HepG2 (cell line): ENCODE measurements around the gene ZBTB1. TPM values are rescaled to one million over a fixed set of nuclear protein-coding genes. Genes with fewer than 3 reads are reported as not detected.
A peak's percentile ranks its signal among the peaks of the same experiment; 100 is the strongest.

Source experiments
- ATAC-seq: fragments of 200-7000 bp; cut with Tn5 transposase; 3 replicates; pipeline ENCODE4 v1.9.1; 2020; ENCODE audit warnings: mild to moderate bottlenecking, moderate library complexity
- BruUV-seq: library from RNA; stranded (reverse); fragments of 400-500 nt; replicated peaks from 2 replicates; lab custom pipeline; 2021; lab: Mats Ljungman, UMichigan
- CTCF ChIA-PET: fragments of 300-600 bp; formaldehyde crosslinking; extraction: SDS; loops from one replicate; lab custom pipeline; 2021; ENCODE audit warnings: low total read pairs, inconsistent platforms, low intra/inter-chr PET ratio; lab: Yijun Ruan, JAX
- POLR2A ChIA-PET: fragments of 350-600 bp; sonication (Branson Sonifier 250); formaldehyde crosslinking; loops from one replicate; lab custom pipeline; 2020; ENCODE audit warnings: antibody characterized with exemption, inconsistent platforms; lab: Yijun Ruan, JAX
- DNase-seq: peaks from one replicate; pipeline ENCODE4 v3.0.0-alpha.2; 2015; ENCODE audit warnings: low spot score
- FAIRE-seq: peaks from 3 replicates; lab custom pipeline; 2011; peaks lifted over from hg19 to GRCh38; lab: Jason Lieb, UNC
- H2AFZ ChIP-seq: one replicate; pipeline ENCODE4 v1.6.1; 2011; ENCODE audit warnings: low read length, inconsistent platforms
- H3K27ac ChIP-seq: fragments of 300-600 bp; 3 replicates; pipeline ENCODE4 v1.8.0; 2011; ENCODE audit warnings: mixed run types, mild to moderate bottlenecking, mixed read lengths, low read length, inconsistent platforms; ENCODE audit not compliant: insufficient read depth; ENCODE audit errors: extremely low read length
- H3K27me3 ChIP-seq, 2 experiments: fragments of 200-600 bp in 1 of 2; 2 replicates in 1 of 2; 3 replicates in 1 of 2; pipeline versions ENCODE4 v1.6.0 to v1.8.0; 2011; ENCODE audit warnings: low read length in 2 of 2, mild to moderate bottlenecking in 2 of 2, moderate library complexity in 2 of 2, inconsistent platforms in 1 of 2; ENCODE audit not compliant: insufficient read depth in 2 of 2, control insufficient read depth in 1 of 2
- H3K36me3 ChIP-seq, 2 experiments: fragments of 200-600 bp in 1 of 2; replicated peaks in 1 of 2; 2 replicates in 1 of 2; 3 replicates in 1 of 2; pipeline versions ENCODE4 v1.5.1 to v1.8.0; 2011; ENCODE audit warnings: low read length in 2 of 2, inconsistent platforms in 1 of 2; ENCODE audit not compliant: insufficient read depth in 2 of 2, control insufficient read depth in 1 of 2
- H3K4me1 ChIP-seq: 2 replicates; pipeline ENCODE4 v1.5.1; 2012; ENCODE audit warnings: low read length, inconsistent platforms; ENCODE audit not compliant: insufficient read depth
- H3K4me2 ChIP-seq: 2 replicates; pipeline ENCODE4 v1.6.0; 2011; ENCODE audit warnings: low read depth, low read length, inconsistent platforms
- H3K4me3 ChIP-seq, 3 experiments: fragments of 200-600 bp in 1 of 3; sonication (generic), shearing (Covaris generic) in 1 of 3; replicated peaks in 1 of 3; 2 replicates each; pipeline ENCODE4 v1.5.1; 2011 to 2016; ENCODE audit warnings: low read length in 3 of 3, inconsistent platforms in 2 of 3, low read depth in 2 of 3, mild to moderate bottlenecking in 2 of 3, control low read depth in 1 of 3, mixed read lengths in 1 of 3; ENCODE audit not compliant: insufficient read depth in 1 of 3
- H3K79me2 ChIP-seq: one replicate; pipeline ENCODE4 v1.6.1; 2011; ENCODE audit warnings: low read length, inconsistent platforms; ENCODE audit not compliant: insufficient read depth
- H3K9ac ChIP-seq: 2 replicates; pipeline ENCODE4 v1.6.0; 2011; ENCODE audit warnings: mild to moderate bottlenecking, low read depth, low read length, inconsistent platforms; ENCODE audit not compliant: insufficient read depth
- H3K9me3 ChIP-seq: 2 replicates; pipeline ENCODE4 v1.5.1; 2012; ENCODE audit warnings: mild to moderate bottlenecking, low read length
- H4K20me1 ChIP-seq: 2 replicates; pipeline ENCODE4 v1.6.0; 2011; ENCODE audit warnings: inconsistent platforms, mild to moderate bottlenecking, low read length, moderate library complexity; ENCODE audit not compliant: insufficient read depth
- AGO2 ChIP-seq: fragments of 200-400 bp; formaldehyde crosslinking; optimal IDR thresholded peaks from 2 replicates; pipeline ENCODE3; 2017; ENCODE audit warnings: mild to moderate bottlenecking, low read depth, low read length, moderate library complexity
- MAZ ChIP-seq, 2 experiments: sonication (generic) in 1 of 2; formaldehyde crosslinking in 1 of 2; IDR thresholded peaks; 2 replicates each; pipeline versions ENCODE4 v1.5.0 to v1.6.1; 2012 to 2020; ENCODE audit warnings: low read depth in 2 of 2, mild to moderate bottlenecking in 2 of 2, borderline replicate concordance in 1 of 2, improper control_type of control experiment in 1 of 2, low read length in 1 of 2, missing genetic modification reagents in 1 of 2, moderate library complexity in 1 of 2
- NFE2L2 ChIP-seq: fragments of 150-350 bp; IDR thresholded peaks from 2 replicates; pipeline ENCODE4 v1.6.1; 2014; ENCODE audit warnings: low read length
- POGK ChIP-seq: sonication (generic); formaldehyde crosslinking; conservative IDR thresholded peaks from 2 replicates; pipeline ENCODE4 v1.8.0; 2022; ENCODE audit warnings: mild to moderate bottlenecking, moderate library complexity, missing genetic modification reagents
- ZC3H13 ChIP-seq: sonication (generic); formaldehyde crosslinking; IDR thresholded peaks from 2 replicates; pipeline ENCODE4 v1.8.1; 2023; ENCODE audit warnings: mild to moderate bottlenecking, missing genetic modification reagents, moderate library complexity
- ZNF609 ChIP-seq: sonication (generic); formaldehyde crosslinking; IDR thresholded peaks from 2 replicates; pipeline ENCODE4 v1.4.0; 2020; ENCODE audit warnings: mild to moderate bottlenecking, missing genetic modification reagents, borderline replicate concordance
- WGBS: methylation state at CpG from one replicate; pipeline ENCODE4 v1.1.6; 2017; ENCODE audit warnings: low lambda C conversion rate; 5-methylcytosine and 5-hydroxymethylcytosine counted together
- in situ Hi-C: cut with HindIII; loops from 2 replicates; pipeline ENCODE4 v1.10.0; 2017; ENCODE audit warnings: low pct_unique_long_range_greater_than_20kb; ENCODE audit not compliant: extremely low pct_ligation_motif_present
- intact Hi-C: fragments of 100-400 bp; cut with micrococcal nuclease; formaldehyde crosslinking; loops from one replicate; pipeline ENCODE4 v1.10.0; 2022; ENCODE audit not compliant: unreplicated experiment
- polyA plus RNA-seq, 8 experiments: library from polyadenylated mRNA; depleted of rRNA in 3 of 8; stranded (reverse) in 7 of 8; unstranded in 1 of 8; fragments of >200 nt; fragmentation: Illumina TruSeq in 4 of 8; extraction: Trizol in 4 of 8; gene quantifications; 2 replicates each; pipeline versions ENCODE4 v1.2.1 to v1.2.3, GENCODE V29; 2011 to 2016; ENCODE audit warnings: low read depth in 4 of 8, missing spikeins in 1 of 8, mixed read lengths in 1 of 8; ENCODE audit not compliant: insufficient read depth in 1 of 8
- total RNA-seq, 5 experiments: library from RNA; depleted of rRNA; stranded (reverse); fragments of >200 nt; fragmentation: Illumina TruSeq; extraction: Trizol; gene quantifications; 2 replicates each; pipeline ENCODE4 v1.2.3, GENCODE V29; 2016; ENCODE audit warnings: low read depth in 1 of 5

The ZBTB1 gene
- total and polyA plus RNA-seq, 2 of the 13 experiments (the other 11 are each of a cell fraction or from before 2014, with no cell fraction given) = 18.8 to 22.6 TPM

GRCh38 chr14:64501411-64502171 is 3.0 kb upstream of the ZBTB1 start (continued):
- TF ChIP-seq ZNF609 (CRISPR knock-in tag) (no peak), AGO2 (no peak)
- TF ChIP-seq, all 625 proteins: peak for 51

- peak overlapping the region; percentile 95 for H3K9ac ChIP-seq
- H3K36me3 ChIP-seq = no peaks in the 10 kb centered on the region
- peak overlapping the region; percentile 99 for H3K27ac ChIP-seq
- in situ Hi-C loops = no loop called here
- ChIA-PET CTCF (no interaction called here), POLR2A (interaction anchor here (1.0 kb wide), 1 partner anchor 115 kb away, joined by 3 read pairs; the partner anchor contains the start of gene MTHFD1)
- peak overlapping the region; percentile 93 to 98 (median 96) for H3K4me3 ChIP-seq
- no peak overlapping the region for H2AFZ ChIP-seq
- ATAC-seq = no peak
- peaks cover 36% of the 10 kb centered on the region for H3K79me2 ChIP-seq
- no peaks in the 10 kb centered on the region for H3K9me3 ChIP-seq
- BruUV-seq = no TSS peak
- peaks cover 17% of the 10 kb centered on the region for H4K20me1 ChIP-seq
- WGBS = 11% methylated on average over 5 of the region's 6 CpGs
- H3K4me2 ChIP-seq = peak overlapping the region; percentile 85
- intact Hi-C loops = no loop called here
- no peak for DNase-seq
- TF ChIP-seq MAZ (IDR thresholded peaks at IDR 0.05; ENCODE audit: borderline replicate concordance, low read depth, low read length) = no peak
- TF ChIP-seq MAZ (CRISPR knock-in tag; IDR thresholded peaks at IDR 0.05; ENCODE audit: low read depth) = 0 out of 2 replicates have a peak, but pooled peaks have one; percentile 6
- TF ChIP-seq ZC3H13 (CRISPR knock-in tag) = no peak
- TF ChIP-seq POGK (CRISPR knock-in tag) = 0 out of 2 replicates have a peak, but pooled peaks have one; percentile 14
- TF ChIP-seq NFE2L2 = no peak
- H3K4me1 ChIP-seq = peaks cover 49% of the 10 kb centered on the region
- no peak for FAIRE-seq
- H3K27me3 ChIP-seq = no peaks in the 10 kb centered on the region; a peak in 1 of 5 replicates
Observed at GRCh38 chr14:64502456-64502855, 2.1 kb upstream of the ZBTB1 start.
